HUES64 (cell line): ENCODE data around the gene LCLAT1.

Source experiments
- H3K27ac ChIP-seq: 2 replicates; pipeline ENCODE4 v1.7.0; 2013; ENCODE audit warnings: low read depth, low read length, inconsistent platforms
- H3K27me3 ChIP-seq: 2 replicates; pipeline ENCODE4 v1.6.1; 2013; ENCODE audit warnings: mild to moderate bottlenecking, low read length; ENCODE audit not compliant: insufficient read depth
- H3K36me3 ChIP-seq: 2 replicates; pipeline ENCODE4 v1.6.1; 2013; ENCODE audit warnings: mild to moderate bottlenecking, low read length; ENCODE audit not compliant: insufficient read depth
- H3K4me1 ChIP-seq: 2 replicates; pipeline ENCODE4 v1.6.1; 2013; ENCODE audit warnings: mild to moderate bottlenecking, low read length, moderate library complexity; ENCODE audit not compliant: insufficient read depth
- H3K4me3 ChIP-seq: 2 replicates; pipeline ENCODE4 v1.5.1; 2013; ENCODE audit warnings: mild to moderate bottlenecking, low read length, moderate library complexity
- H3K9ac ChIP-seq: 2 replicates; pipeline ENCODE4 v1.6.1; 2013; ENCODE audit warnings: mild to moderate bottlenecking, low read depth, low read length
- H3K9me3 ChIP-seq: 2 replicates; pipeline ENCODE4 v1.6.1; 2013; ENCODE audit warnings: low read depth, low read length; ENCODE audit not compliant: insufficient read depth
- WGBS: fragments of 150-250, 120-280 bp; methylation state at CpG from one replicate; pipeline ENCODE4 v1.1.7; 2013; ENCODE audit warnings: missing lambda C conversion rate; 5-methylcytosine and 5-hydroxymethylcytosine counted together

The LCLAT1 gene

DNA sequence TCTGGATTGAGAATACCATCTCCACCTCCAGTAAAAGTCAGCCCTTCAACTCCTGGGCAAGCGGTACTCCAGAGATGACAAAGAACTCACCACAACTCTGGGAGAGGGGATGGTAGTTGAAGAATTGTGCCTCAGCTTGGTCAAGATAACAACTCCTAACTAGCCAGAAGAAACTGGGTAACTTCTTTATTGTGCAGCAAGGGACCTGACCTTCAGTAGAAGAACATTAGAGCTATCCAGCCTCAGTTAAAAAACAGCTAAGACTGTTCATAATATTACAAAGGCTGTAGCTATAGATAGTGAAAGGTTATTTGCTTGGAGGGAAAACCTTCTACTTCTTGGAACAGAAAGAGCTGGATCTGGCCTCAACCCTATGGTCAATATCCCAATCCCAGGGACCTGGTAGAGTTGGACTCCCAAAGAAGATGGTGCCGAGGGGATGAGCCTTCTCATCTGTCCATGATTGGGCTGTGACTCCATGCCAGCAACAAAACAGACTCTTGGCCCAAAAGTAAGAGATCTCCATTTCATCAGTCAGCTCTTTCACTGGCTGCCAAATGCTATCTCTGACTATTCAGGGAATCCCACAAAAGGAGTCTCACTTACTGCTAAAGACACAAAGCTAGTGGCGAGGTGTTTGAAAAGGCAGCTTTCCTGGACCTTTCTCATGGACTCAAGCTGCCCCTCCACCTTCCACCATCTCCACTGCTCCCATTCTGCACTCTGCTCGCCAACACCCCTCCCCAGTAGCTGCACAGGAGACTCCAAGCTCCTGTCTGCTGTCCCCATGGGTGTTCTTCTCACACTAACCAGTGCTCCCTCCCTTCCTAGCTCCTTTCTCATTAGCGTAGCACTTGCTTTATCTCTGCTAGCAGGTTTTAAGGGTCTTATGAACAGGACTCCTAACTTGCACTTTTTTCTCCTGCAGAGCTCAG lies 214.4 kb downstream of the LCLAT1 start:
- Histone ChIP-seq H3K27ac (no peak overlapping the region), H3K27me3 (no peaks in the 10 kb centered on the region), H3K9me3 (no peaks in the 10 kb centered on the region), H3K9ac (no peak overlapping the region), H3K36me3 (no peaks in the 10 kb centered on the region), H3K4me1 (no peaks in the 10 kb centered on the region; the same call in 1 of the 2 replicates), H3K4me3 (no peak overlapping the region)
- WGBS: 88% methylated on average over 4 of the region's 5 CpGs

DNA sequence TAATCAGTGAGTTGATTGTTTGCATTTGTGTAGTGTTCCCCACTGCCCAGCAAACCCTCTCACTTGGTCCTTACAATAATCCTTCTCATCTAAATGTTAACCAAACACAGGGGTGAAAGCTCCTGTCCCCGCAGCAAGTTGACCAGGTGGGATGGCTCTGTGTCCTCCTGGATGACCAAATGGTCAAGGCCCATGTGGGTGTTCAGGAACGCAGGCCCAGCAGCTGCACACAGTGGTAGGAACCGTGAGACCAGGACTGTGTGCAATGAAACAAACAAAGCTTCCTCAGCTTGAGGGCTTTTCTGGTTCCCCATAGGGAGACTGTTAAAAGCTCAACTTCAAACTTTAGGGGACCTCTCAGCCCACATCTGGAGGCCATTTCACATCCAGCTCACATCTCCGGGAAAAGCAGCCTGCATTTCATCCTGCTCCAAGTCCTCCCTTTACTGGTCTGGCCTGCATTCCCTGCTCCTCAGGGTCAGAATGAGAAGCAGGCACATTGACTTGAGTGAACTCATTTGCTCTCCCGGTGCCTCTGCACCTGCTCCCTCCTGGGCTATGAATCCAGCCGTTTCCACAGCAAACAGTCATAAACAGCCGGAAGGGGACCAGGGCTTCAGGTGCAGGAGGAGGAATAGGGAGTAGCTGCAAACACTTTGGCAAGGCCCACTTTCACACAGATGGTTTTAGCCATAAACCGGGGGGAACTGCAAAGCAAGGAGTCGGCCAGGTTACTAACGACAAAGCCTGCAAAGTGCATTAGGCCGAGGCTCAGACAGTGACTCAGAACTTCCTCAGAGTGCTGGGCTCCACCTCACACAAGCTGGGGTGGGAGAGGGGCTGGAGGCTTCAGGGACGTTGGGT lies 215.5 kb downstream of the LCLAT1 start:
- peaks cover 3% of the 10 kb centered on the region; the same call in 1 of the 2 replicates for H3K4me1 ChIP-seq
- WGBS: 77% methylated on average over 12 of the region's 12 CpGs
- H3K9ac ChIP-seq: no peak overlapping the region
- no peaks in the 10 kb centered on the region for H3K36me3 ChIP-seq
- no peak overlapping the region for H3K27ac ChIP-seq
- H3K27me3 ChIP-seq: no peaks in the 10 kb centered on the region
- no peak overlapping the region for H3K4me3 ChIP-seq
- H3K9me3 ChIP-seq: peaks cover 2% of the 10 kb centered on the region; the same call in 1 of the 2 replicates

DNA sequence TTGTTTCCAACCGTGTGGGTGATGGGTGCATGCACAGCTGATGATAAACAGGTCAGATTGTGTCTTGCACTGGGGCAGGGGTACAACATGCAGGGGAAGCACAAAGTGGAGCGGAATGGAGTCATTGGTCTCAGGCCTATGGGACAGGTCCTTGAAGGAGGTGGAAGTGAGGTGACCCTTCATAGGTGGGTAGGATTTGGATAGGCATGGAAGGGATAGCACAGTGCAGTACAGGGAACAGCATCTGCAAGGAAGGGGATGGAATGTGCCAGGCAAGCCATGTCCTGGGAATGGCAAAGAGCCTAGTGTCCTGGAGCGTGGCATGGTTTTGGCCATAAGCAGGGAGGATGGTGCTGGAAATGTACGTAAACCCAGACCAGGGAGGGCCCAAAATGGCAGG lies 216.3 kb downstream of the LCLAT1 start:
- Histone ChIP-seq H3K27me3 (no peaks in the 10 kb centered on the region), H3K4me3 (no peak overlapping the region), H3K27ac (no peak overlapping the region), H3K9me3 (peaks cover 4% of the 10 kb centered on the region; the same call in 1 of the 2 replicates), H3K9ac (no peak overlapping the region), H3K36me3 (no peaks in the 10 kb centered on the region), H3K4me1 (peaks cover 3% of the 10 kb centered on the region; the same call in 1 of the 2 replicates)
- 96% methylated on average over 4 of the region's 4 CpGs for WGBS

DNA sequence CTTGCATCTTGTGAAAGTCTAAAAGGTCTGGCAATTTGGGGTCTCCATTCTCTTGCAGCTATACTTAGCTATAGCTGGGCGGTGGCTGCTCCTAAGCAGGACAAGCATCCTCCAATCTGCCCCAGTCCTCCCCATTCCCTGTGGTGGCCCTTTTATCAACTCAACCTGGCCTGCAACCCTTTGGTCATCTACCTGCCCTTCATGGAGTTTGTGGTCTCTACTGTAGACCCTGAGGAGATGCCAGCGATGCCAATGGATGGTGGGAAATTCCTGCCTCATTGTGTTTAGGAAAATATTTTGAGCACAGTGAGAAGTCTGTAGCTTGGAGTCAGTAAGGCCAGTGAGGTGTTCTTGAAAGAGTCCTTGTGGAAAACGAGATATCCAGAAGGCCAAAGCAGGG lies 216.8 kb downstream of the LCLAT1 start:
- Histone ChIP-seq H3K4me3 (no peak overlapping the region), H3K36me3 (no peaks in the 10 kb centered on the region), H3K9ac (no peak overlapping the region), H3K27ac (no peak overlapping the region), H3K4me1 (peaks cover 3% of the 10 kb centered on the region; the same call in 1 of the 2 replicates), H3K9me3 (peaks cover 9% of the 10 kb centered on the region; the same call in 1 of the 2 replicates), H3K27me3 (no peaks in the 10 kb centered on the region)
- WGBS: 95% methylated on average over 3 of the region's 3 CpGs

DNA sequence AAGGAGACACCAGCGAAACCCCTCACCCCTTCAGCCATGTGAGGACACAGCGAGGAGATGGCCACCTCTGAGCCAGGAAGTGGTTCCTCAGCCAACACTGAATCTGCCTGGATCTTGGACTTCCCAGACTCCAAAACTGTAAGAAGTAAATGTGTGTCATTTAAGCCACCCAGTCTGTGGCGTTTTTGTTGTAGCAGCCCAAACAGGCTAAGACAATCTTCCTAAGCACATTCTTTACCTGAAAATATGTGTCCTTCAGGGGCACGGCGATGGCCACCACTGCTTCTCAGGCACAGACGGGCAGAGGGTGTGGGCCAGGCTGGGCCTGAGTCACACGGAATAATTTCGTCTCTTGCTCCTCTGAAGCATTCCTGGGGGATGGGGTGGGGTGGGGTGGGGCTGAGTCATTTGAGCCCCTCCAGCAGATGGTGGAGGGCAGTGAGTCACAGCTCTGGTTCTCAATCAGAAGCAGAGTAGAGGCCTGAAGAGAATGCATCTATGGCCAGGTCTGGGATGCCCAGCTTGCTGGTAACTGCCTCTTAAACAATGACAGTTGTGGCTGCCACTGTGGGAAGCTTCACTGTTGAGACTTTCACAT lies 217.8 kb downstream of the LCLAT1 start:
- Histone ChIP-seq H3K36me3 (no peaks in the 10 kb centered on the region), H3K4me1 (peaks cover 3% of the 10 kb centered on the region; the same call in 1 of the 2 replicates), H3K9ac (no peak overlapping the region), H3K27me3 (no peaks in the 10 kb centered on the region), H3K27ac (peak overlapping the region; percentile 37; the same call in 1 of the 2 replicates), H3K9me3 (peaks cover 20% of the 10 kb centered on the region; the same call in 1 of the 2 replicates), H3K4me3 (no peak overlapping the region)
- WGBS: 85% methylated on average over 8 of the region's 8 CpGs

DNA sequence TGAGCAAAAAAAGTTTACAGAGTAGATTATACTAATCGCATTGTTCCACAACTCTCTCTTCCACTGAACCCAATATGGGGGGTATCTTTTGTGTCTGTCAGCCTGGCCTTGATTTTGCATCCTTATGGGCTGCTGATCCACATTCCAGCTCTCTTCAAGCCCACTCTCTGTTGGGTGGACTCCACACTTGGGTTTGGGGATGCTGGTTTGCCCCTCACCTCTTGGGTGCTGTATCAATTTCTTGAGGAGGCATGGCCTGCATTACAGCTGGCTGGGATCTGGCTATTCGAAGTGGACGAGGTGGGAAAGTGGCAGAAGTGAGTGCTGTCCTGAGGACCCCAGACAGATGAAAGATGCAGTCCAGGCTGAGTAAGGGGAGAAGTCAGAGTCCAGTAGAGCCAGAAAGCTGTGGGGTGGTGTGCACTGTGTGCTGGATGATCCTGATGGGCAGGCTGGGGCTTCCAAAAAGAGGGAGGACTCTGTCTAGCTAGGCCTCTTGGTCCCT lies 218.8 kb downstream of the LCLAT1 start:
- WGBS: 68% methylated on average over 2 of the region's 3 CpGs

DNA sequence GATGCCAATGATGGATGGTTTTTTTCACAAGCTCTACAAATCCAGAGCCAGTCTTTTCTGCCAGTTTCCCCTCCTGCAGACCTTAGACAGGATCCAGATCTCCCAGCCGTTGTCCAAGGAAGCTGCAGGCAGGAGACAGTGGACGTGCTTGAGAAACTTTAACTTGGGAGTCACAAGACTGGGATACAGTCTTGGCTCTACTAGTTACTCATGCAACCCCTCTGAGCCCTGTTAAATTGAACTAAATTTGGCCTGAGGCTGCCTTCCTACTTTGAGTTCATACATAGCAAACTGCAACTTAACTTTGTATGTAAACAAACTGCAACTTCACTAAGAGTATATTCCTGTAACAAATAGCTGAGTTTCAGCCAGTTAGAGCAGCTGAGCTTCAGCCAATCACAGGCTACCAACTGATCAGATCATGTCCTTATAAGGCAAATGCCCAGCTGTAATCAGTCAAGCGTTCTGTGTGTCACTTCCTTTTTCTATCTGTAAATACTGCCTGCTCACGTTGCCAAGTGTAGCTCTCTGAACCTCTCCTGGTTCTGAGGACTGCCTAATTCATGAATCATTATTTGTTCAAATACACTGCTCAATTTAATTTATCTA lies 219.3 kb downstream of the LCLAT1 start:
- Histone ChIP-seq H3K4me3 (no peak overlapping the region), H3K36me3 (no peaks in the 10 kb centered on the region), H3K9me3 (peaks cover 32% of the 10 kb centered on the region; the same call in 1 of the 2 replicates), H3K9ac (no peak overlapping the region), H3K27ac (0 out of 2 replicates have a peak overlapping the region, but pooled peaks have one; percentile 16), H3K4me1 (peaks cover 3% of the 10 kb centered on the region; the same call in 1 of the 2 replicates), H3K27me3 (no peaks in the 10 kb centered on the region)
- WGBS: 81% methylated on average over 4 of the region's 4 CpGs

More for the DNA sequence above, 218.8 kb downstream of the LCLAT1 start:
- Histone ChIP-seq H3K4me3 (no peak overlapping the region), H3K27me3 (no peaks in the 10 kb centered on the region), H3K9me3 (peaks cover 29% of the 10 kb centered on the region; the same call in 1 of the 2 replicates), H3K4me1 (peaks cover 3% of the 10 kb centered on the region; the same call in 1 of the 2 replicates), H3K27ac (0 out of 2 replicates have a peak overlapping the region, but pooled peaks have one; percentile 16), H3K9ac (no peak overlapping the region), H3K36me3 (no peaks in the 10 kb centered on the region)

DNA sequence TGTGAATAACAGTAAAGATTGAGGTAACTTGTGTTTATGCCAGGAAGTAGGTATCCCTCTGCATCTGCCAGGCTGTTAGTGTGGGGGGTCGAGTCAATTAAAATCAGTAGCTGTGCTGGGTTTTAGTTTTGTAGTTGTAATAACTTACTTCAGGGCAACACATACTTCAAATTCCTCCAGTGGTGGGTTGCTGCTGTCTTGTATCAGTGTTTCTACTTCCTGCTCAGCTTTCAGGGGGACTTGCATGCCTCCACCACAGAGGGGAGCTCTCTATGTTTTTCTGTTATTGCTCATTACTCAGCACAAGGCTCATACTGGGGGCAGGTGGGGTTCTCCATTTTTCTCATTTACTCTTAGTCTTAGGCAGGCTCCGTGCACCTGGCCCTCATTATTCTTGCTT lies 223.4 kb downstream of the LCLAT1 start:
- Histone ChIP-seq H3K27me3 (no peaks in the 10 kb centered on the region), H3K27ac (no peak overlapping the region), H3K4me1 (peaks cover 3% of the 10 kb centered on the region; the same call in 1 of the 2 replicates), H3K9ac (no peak overlapping the region), H3K36me3 (no peaks in the 10 kb centered on the region), H3K9me3 (peaks cover 32% of the 10 kb centered on the region; the same call in 1 of the 2 replicates), H3K4me3 (no peak overlapping the region)
- 80% methylated on average over 2 of the region's 2 CpGs for WGBS

DNA sequence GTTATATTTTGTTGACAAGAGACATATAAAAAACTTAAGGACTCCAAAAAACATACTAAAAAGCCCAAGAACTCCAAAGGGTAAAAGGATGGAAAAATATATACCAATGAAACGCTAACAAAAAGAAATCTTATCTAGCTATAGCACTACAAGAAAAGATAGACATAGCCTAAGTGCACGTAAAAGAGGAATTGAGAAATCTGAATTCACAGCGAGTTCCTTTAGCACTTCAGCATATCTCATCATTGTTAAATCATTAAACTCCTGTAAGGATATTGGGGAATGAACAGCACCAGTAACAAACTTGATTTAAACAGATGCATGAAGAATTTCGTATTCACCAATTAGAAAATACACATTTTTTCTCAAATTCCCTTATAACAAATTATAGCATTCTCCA lies 226.1 kb downstream of the LCLAT1 start:
- 90% methylated on average over 4 of the region's 4 CpGs for WGBS
- H3K27me3 ChIP-seq: no peaks in the 10 kb centered on the region
- H3K4me1 ChIP-seq: no peaks in the 10 kb centered on the region
- H3K4me3 ChIP-seq: no peak overlapping the region
- no peak overlapping the region for H3K27ac ChIP-seq
- H3K9ac ChIP-seq: no peak overlapping the region
- H3K36me3 ChIP-seq: no peaks in the 10 kb centered on the region
- peaks cover 28% of the 10 kb centered on the region; the same call in 1 of the 2 replicates for H3K9me3 ChIP-seq

DNA sequence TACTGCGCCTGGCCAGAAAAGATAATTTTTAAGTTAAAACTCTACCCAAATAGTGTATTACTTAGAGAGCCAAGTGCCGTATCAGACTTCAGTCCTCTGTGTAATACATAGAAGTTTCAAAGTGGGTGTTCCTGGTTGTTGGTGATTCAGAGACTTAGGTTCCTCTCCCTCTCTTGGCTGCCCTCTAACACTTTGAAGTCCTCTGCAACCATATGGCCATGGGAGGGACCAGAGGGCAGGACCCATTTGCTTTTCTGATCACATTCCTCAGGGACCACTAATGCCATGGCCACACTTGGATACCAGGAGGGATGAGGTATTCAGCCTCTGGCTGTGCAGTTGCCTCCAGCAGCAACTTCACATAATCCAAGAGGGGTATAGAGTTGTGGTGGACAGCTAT lies 228.7 kb downstream of the LCLAT1 start:
- Histone ChIP-seq H3K4me3 (no peak overlapping the region), H3K4me1 (no peaks in the 10 kb centered on the region), H3K9me3 (peaks cover 4% of the 10 kb centered on the region; the same call in 1 of the 2 replicates), H3K27ac (no peak overlapping the region), H3K36me3 (no peaks in the 10 kb centered on the region), H3K9ac (no peak overlapping the region), H3K27me3 (no peaks in the 10 kb centered on the region)
- 97% methylated on average over 2 of the region's 2 CpGs for WGBS
